HepG2 (cell line): Measurements from ENCODE around the gene CBX5. TPM values are rescaled to one million over a fixed set of nuclear protein-coding genes. Genes with fewer than 3 reads are reported as not detected.
"Not testable (repeated sequence)": the region's sequence is repeated elsewhere in the genome, so short reads cannot be mapped to it uniquely, and the experiment has no call there.

Source experiments
- ATAC-seq: fragments of 200-7000 bp; cut with Tn5 transposase; 3 replicates; pipeline ENCODE4 v1.9.1; 2020; ENCODE audit warnings: mild to moderate bottlenecking, moderate library complexity
- BruUV-seq: library from RNA; stranded (reverse); fragments of 400-500 nt; replicated peaks from 2 replicates; lab custom pipeline; 2021; lab: Mats Ljungman, UMichigan
- CTCF ChIA-PET: fragments of 300-600 bp; formaldehyde crosslinking; extraction: SDS; loops from one replicate; lab custom pipeline; 2021; ENCODE audit warnings: low total read pairs, inconsistent platforms, low intra/inter-chr PET ratio; lab: Yijun Ruan, JAX
- POLR2A ChIA-PET: fragments of 350-600 bp; sonication (Branson Sonifier 250); formaldehyde crosslinking; loops from one replicate; lab custom pipeline; 2020; ENCODE audit warnings: antibody characterized with exemption, inconsistent platforms; lab: Yijun Ruan, JAX
- DNase-seq: peaks from one replicate; pipeline ENCODE4 v3.0.0-alpha.2; 2015; ENCODE audit warnings: low spot score
- FAIRE-seq: peaks from 3 replicates; lab custom pipeline; 2011; peaks lifted over from hg19 to GRCh38; lab: Jason Lieb, UNC
- H2AFZ ChIP-seq: one replicate; pipeline ENCODE4 v1.6.1; 2011; ENCODE audit warnings: low read length, inconsistent platforms
- H3K27ac ChIP-seq: fragments of 300-600 bp; 3 replicates; pipeline ENCODE4 v1.8.0; 2011; ENCODE audit warnings: mixed run types, mild to moderate bottlenecking, mixed read lengths, low read length, inconsistent platforms; ENCODE audit not compliant: insufficient read depth; ENCODE audit errors: extremely low read length
- H3K27me3 ChIP-seq, 2 experiments: fragments of 200-600 bp in 1 of 2; 2 replicates in 1 of 2; 3 replicates in 1 of 2; pipeline versions ENCODE4 v1.6.0 to v1.8.0; 2011; ENCODE audit warnings: low read length in 2 of 2, mild to moderate bottlenecking in 2 of 2, moderate library complexity in 2 of 2, inconsistent platforms in 1 of 2; ENCODE audit not compliant: insufficient read depth in 2 of 2, control insufficient read depth in 1 of 2
- H3K36me3 ChIP-seq, 2 experiments: fragments of 200-600 bp in 1 of 2; replicated peaks in 1 of 2; 2 replicates in 1 of 2; 3 replicates in 1 of 2; pipeline versions ENCODE4 v1.5.1 to v1.8.0; 2011; ENCODE audit warnings: low read length in 2 of 2, inconsistent platforms in 1 of 2; ENCODE audit not compliant: insufficient read depth in 2 of 2, control insufficient read depth in 1 of 2
- H3K4me1 ChIP-seq: 2 replicates; pipeline ENCODE4 v1.5.1; 2012; ENCODE audit warnings: low read length, inconsistent platforms; ENCODE audit not compliant: insufficient read depth
- H3K4me2 ChIP-seq: 2 replicates; pipeline ENCODE4 v1.6.0; 2011; ENCODE audit warnings: low read depth, low read length, inconsistent platforms
- H3K4me3 ChIP-seq, 3 experiments: fragments of 200-600 bp in 1 of 3; sonication (generic), shearing (Covaris generic) in 1 of 3; replicated peaks in 1 of 3; 2 replicates each; pipeline ENCODE4 v1.5.1; 2011 to 2016; ENCODE audit warnings: low read length in 3 of 3, inconsistent platforms in 2 of 3, low read depth in 2 of 3, mild to moderate bottlenecking in 2 of 3, control low read depth in 1 of 3, mixed read lengths in 1 of 3; ENCODE audit not compliant: insufficient read depth in 1 of 3
- H3K79me2 ChIP-seq: one replicate; pipeline ENCODE4 v1.6.1; 2011; ENCODE audit warnings: low read length, inconsistent platforms; ENCODE audit not compliant: insufficient read depth
- H3K9ac ChIP-seq: 2 replicates; pipeline ENCODE4 v1.6.0; 2011; ENCODE audit warnings: mild to moderate bottlenecking, low read depth, low read length, inconsistent platforms; ENCODE audit not compliant: insufficient read depth
- H3K9me3 ChIP-seq: 2 replicates; pipeline ENCODE4 v1.5.1; 2012; ENCODE audit warnings: mild to moderate bottlenecking, low read length
- H4K20me1 ChIP-seq: 2 replicates; pipeline ENCODE4 v1.6.0; 2011; ENCODE audit warnings: inconsistent platforms, mild to moderate bottlenecking, low read length, moderate library complexity; ENCODE audit not compliant: insufficient read depth
- ARID2 ChIP-seq: sonication (generic); formaldehyde crosslinking; IDR thresholded peaks from 2 replicates; pipeline ENCODE4 v1.8.1; 2022; ENCODE audit warnings: mild to moderate bottlenecking, missing genetic modification reagents, borderline replicate concordance
- CHD2 ChIP-seq: IDR thresholded peaks from 2 replicates; pipeline ENCODE4 v1.6.1; 2011; ENCODE audit warnings: low read depth, low read length, improper control_type of control experiment
- GABPA ChIP-seq, 2 experiments: IDR thresholded peaks; 2 replicates each; pipeline ENCODE4 v1.6.1; 2011 to 2016; ENCODE audit warnings: low read depth in 2 of 2, low read length in 1 of 2, missing biosample characterization in 1 of 2, missing genetic modification characterization in 1 of 2
- GZF1 ChIP-seq: sonication (generic); formaldehyde crosslinking; IDR thresholded peaks from 2 replicates; pipeline ENCODE4 v1.5.1; 2020; ENCODE audit warnings: mild to moderate bottlenecking, missing genetic modification reagents
- PLRG1 ChIP-seq: fragments of 450-650 bp; conservative IDR thresholded peaks from 2 replicates; pipeline ENCODE4 v1.6.1; 2016
- RFXAP ChIP-seq: sonication (generic); formaldehyde crosslinking; IDR thresholded peaks from 2 replicates; pipeline ENCODE4 v1.4.0; 2020; ENCODE audit warnings: missing genetic modification reagents, borderline replicate concordance
- RXRA ChIP-seq: sonication (generic); formaldehyde crosslinking; IDR thresholded peaks from 2 replicates; pipeline ENCODE4 v1.5.1; 2020; ENCODE audit warnings: missing genetic modification reagents
- SMAD9 ChIP-seq: sonication (generic); formaldehyde crosslinking; IDR thresholded peaks from 2 replicates; pipeline ENCODE4 v1.5.1; 2020; ENCODE audit warnings: mild to moderate bottlenecking, missing genetic modification reagents
- SP4 ChIP-seq: sonication (generic); formaldehyde crosslinking; IDR thresholded peaks from 2 replicates; pipeline ENCODE4 v1.8.1; 2023; ENCODE audit warnings: mild to moderate bottlenecking, missing genetic modification reagents
- ZBTB42 ChIP-seq: sonication (generic); formaldehyde crosslinking; IDR thresholded peaks from 2 replicates; pipeline ENCODE4 v1.5.0; 2020; ENCODE audit warnings: mild to moderate bottlenecking, missing genetic modification reagents
- ZNF136 ChIP-seq: sonication (generic); formaldehyde crosslinking; IDR thresholded peaks from 2 replicates; pipeline ENCODE4 v1.8.1; 2022; ENCODE audit warnings: low read depth, mild to moderate bottlenecking, moderate library complexity, missing genetic modification reagents
- ZNF282 ChIP-seq: fragments of 450-650 bp; IDR thresholded peaks from 2 replicates; pipeline ENCODE4 v1.6.1; 2018; ENCODE audit not compliant: partially characterized antibody
- ZNF670 ChIP-seq: sonication (generic); formaldehyde crosslinking; IDR thresholded peaks from 2 replicates; pipeline ENCODE4 v1.8.0; 2022; ENCODE audit warnings: mild to moderate bottlenecking, missing genetic modification reagents, borderline replicate concordance
- WGBS: methylation state at CpG from one replicate; pipeline ENCODE4 v1.1.6; 2017; ENCODE audit warnings: low lambda C conversion rate; 5-methylcytosine and 5-hydroxymethylcytosine counted together
- in situ Hi-C: cut with HindIII; loops from 2 replicates; pipeline ENCODE4 v1.10.0; 2017; ENCODE audit warnings: low pct_unique_long_range_greater_than_20kb; ENCODE audit not compliant: extremely low pct_ligation_motif_present
- intact Hi-C: fragments of 100-400 bp; cut with micrococcal nuclease; formaldehyde crosslinking; loops from one replicate; pipeline ENCODE4 v1.10.0; 2022; ENCODE audit not compliant: unreplicated experiment
- polyA plus RNA-seq, 8 experiments: library from polyadenylated mRNA; depleted of rRNA in 3 of 8; stranded (reverse) in 7 of 8; unstranded in 1 of 8; fragments of >200 nt; fragmentation: Illumina TruSeq in 4 of 8; extraction: Trizol in 4 of 8; gene quantifications; 2 replicates each; pipeline versions ENCODE4 v1.2.1 to v1.2.3, GENCODE V29; 2011 to 2016; ENCODE audit warnings: low read depth in 4 of 8, missing spikeins in 1 of 8, mixed read lengths in 1 of 8; ENCODE audit not compliant: insufficient read depth in 1 of 8
- total RNA-seq, 5 experiments: library from RNA; depleted of rRNA; stranded (reverse); fragments of >200 nt; fragmentation: Illumina TruSeq; extraction: Trizol; gene quantifications; 2 replicates each; pipeline ENCODE4 v1.2.3, GENCODE V29; 2016; ENCODE audit warnings: low read depth in 1 of 5
- TF ChIP-seq, protein P1 (sequence below): sonication (generic); formaldehyde crosslinking; IDR thresholded peaks from 2 replicates; pipeline ENCODE4 v1.4.0; 2020; ENCODE audit warnings: low read depth, mild to moderate bottlenecking, missing genetic modification reagents
- TF ChIP-seq, protein P2 (sequence below): sonication (generic); formaldehyde crosslinking; IDR thresholded peaks from 2 replicates; pipeline ENCODE4 v1.4.0; 2020; ENCODE audit warnings: mild to moderate bottlenecking, missing genetic modification reagents
- TF ChIP-seq, protein P3 (sequence below): sonication (generic); formaldehyde crosslinking; IDR thresholded peaks from 2 replicates; pipeline ENCODE4 v1.5.0; 2020; ENCODE audit warnings: mild to moderate bottlenecking, missing genetic modification reagents

The CBX5 gene
- total and polyA plus RNA-seq, 2 of the 13 experiments (the other 11 are each of a cell fraction or from before 2014, with no cell fraction given) = 16.0 to 22.2 TPM

DNA sequence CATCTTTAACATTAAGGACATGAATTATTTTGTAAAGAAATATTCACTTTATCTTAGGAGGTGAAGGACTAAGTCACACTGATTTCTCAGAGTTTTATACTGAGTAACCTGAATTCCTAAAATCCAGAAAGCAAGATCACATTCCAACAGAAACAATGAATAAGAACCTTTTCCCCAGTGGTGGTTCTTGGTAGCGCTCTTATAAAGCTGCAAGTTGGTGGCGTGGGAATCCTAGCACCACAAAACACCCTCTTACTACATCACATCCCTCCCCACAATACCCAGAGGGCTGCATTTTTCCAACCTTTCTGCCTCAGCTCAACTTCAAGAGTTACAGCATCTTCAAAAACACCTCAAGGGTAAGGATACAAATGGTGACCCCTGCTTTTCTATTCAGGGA is 47.1 kb downstream of the CBX5 start (continued):
- TF ChIP-seq, protein P1, sequence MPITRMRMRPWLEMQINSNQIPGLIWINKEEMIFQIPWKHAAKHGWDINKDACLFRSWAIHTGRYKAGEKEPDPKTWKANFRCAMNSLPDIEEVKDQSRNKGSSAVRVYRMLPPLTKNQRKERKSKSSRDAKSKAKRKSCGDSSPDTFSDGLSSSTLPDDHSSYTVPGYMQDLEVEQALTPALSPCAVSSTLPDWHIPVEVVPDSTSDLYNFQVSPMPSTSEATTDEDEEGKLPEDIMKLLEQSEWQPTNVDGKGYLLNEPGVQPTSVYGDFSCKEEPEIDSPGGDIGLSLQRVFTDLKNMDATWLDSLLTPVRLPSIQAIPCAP (CRISPR knock-in tag) = no peak
- TF ChIP-seq CHD2 = no peak
- no peak for TF ChIP-seq RXRA (CRISPR knock-in tag)
- TF ChIP-seq ZNF282 = no peak
- TF ChIP-seq, all 625 proteins: peak for 0

- ATAC-seq, H3K4me3 ChIP-seq, H3K4me2 ChIP-seq, BruUV-seq, H3K27me3 ChIP-seq, FAIRE-seq, H3K4me1 ChIP-seq, H3K9me3 ChIP-seq, intact Hi-C loops, H3K79me2 ChIP-seq, CTCF ChIA-PET, H4K20me1 ChIP-seq, H3K9ac ChIP-seq, POLR2A ChIA-PET, H3K36me3 ChIP-seq, in situ Hi-C loops, H2AFZ ChIP-seq, H3K27ac ChIP-seq, DNase-seq: not testable (repeated sequence)
- WGBS = 85% methylated on average over 3 of the region's 3 CpGs
Observed at GRCh38 chr12:54231269-54231668, 48.7 kb downstream of the CBX5 start.

DNA sequence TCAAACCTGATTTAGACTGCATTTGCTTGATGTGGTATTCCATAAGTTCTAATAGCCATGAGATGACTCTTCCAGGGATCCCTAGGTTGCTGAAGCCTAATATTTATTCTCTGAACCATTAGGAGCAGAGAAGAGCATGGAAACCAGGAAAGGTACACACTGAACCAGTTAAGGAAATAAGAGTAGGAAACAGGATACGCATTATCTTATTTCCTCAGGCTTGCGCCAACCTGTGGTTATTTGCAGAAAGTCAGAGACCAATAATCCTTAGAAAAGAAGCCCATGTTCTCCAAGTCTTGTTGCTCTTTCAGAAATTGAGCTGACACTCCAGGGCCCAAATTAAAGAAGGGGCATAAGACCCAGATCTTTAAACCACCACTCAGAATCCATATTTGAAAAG is 49.4 kb downstream of the CBX5 start:
- no peaks in the 10 kb centered on the region for H3K9me3 ChIP-seq
- H3K4me1 ChIP-seq = no peaks in the 10 kb centered on the region
- H3K4me2 ChIP-seq = no peak overlapping the region
- WGBS = 95% methylated on average over 2 of the region's 2 CpGs
- H3K79me2 ChIP-seq = no peaks in the 10 kb centered on the region
- FAIRE-seq (no peak), DNase-seq (no peak), ATAC-seq (no peak)
- H3K27ac ChIP-seq = no peak overlapping the region
- no peak overlapping the region for H3K9ac ChIP-seq
- H3K36me3 ChIP-seq = no peaks in the 10 kb centered on the region
- CTCF ChIA-PET = no interaction called here
- H3K27me3 ChIP-seq = no peaks in the 10 kb centered on the region
- H2AFZ ChIP-seq = no peak overlapping the region
- POLR2A ChIA-PET = no interaction called here
- no peaks in the 10 kb centered on the region; the same call in 1 of the 2 replicates for H4K20me1 ChIP-seq
- no peak overlapping the region for H3K4me3 ChIP-seq
- intact Hi-C loops = no loop called here
- in situ Hi-C loops = no loop called here
- BruUV-seq = no TSS peak
- TF ChIP-seq ZNF670 (no peak), SP4 (CRISPR knock-in tag) (no peak), ZBTB42 (CRISPR knock-in tag) (no peak), ZNF136 (CRISPR knock-in tag) (no peak), RFXAP (CRISPR knock-in tag) (no peak), SMAD9 (CRISPR knock-in tag) (no peak), PLRG1 (no peak), ARID2 (CRISPR knock-in tag) (no peak), GABPA (IDR thresholded peaks at IDR 0.05; ENCODE audit: low read depth, low read length) (no peak), GABPA (CRISPR knock-in tag; IDR thresholded peaks at IDR 0.05; ENCODE audit: low read depth) (no peak), GZF1 (no peak)
- TF ChIP-seq, protein P2, sequence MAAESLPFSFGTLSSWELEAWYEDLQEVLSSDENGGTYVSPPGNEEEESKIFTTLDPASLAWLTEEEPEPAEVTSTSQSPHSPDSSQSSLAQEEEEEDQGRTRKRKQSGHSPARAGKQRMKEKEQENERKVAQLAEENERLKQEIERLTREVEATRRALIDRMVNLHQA (CRISPR knock-in tag) = no peak
- TF ChIP-seq, protein P3, sequence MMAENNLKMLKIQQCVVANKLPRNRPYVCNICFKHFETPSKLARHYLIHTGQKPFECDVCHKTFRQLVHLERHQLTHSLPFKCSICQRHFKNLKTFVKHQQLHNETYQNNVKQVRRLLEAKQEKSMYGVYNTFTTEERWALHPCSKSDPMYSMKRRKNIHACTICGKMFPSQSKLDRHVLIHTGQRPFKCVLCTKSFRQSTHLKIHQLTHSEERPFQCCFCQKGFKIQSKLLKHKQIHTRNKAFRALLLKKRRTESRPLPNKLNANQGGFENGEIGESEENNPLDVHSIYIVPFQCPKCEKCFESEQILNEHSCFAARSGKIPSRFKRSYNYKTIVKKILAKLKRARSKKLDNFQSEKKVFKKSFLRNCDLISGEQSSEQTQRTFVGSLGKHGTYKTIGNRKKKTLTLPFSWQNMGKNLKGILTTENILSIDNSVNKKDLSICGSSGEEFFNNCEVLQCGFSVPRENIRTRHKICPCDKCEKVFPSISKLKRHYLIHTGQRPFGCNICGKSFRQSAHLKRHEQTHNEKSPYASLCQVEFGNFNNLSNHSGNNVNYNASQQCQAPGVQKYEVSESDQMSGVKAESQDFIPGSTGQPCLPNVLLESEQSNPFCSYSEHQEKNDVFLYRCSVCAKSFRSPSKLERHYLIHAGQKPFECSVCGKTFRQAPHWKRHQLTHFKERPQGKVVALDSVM (CRISPR knock-in tag) = no peak
